NCI-H526 treated with DMSO at 0.1 percent for 48 hours (cell line): ENCODE results near the gene PXK.
"Not testable (repeated sequence)": the region's sequence is repeated elsewhere in the genome, so short reads cannot be mapped to it uniquely, and the experiment has no call there.

Experiments used
- DNase-seq: peaks from one replicate; lab custom pipeline; 2025; lab: John Stamatoyannopoulos, UW

The PXK gene

DNA sequence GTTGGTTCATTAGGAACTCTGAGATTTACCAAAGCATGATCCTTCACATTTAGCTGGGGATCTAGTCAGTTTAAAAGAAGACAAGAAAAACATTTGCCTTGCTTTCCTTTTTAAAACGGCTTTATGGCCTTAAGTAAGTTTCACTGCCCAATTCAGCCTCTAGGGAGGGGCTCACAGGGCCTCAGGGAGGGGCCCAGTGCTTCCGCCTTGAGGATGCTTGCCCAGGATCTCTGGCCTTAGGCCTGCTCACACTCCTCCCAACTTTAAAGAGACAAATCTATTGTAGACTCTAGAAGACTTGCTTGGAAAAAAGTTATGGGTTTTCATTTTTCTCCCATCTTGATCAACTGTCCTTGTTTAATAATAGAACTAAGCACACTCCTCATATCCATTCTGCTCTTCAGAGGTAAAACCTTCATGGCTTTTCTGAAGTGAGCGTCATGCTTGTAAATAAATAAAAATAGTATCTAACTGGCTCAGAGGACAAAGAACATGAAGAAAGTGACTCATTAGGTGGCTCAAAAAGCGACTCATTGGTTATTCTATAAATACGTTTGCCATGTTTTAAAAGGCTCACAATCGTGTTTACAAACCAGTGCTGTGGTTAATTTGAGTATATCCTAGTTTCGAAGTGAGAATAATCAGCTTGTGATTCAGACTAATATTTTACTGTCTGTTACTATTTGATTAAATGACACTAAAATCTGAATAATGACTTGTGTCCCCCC is 87.3 kb downstream of the PXK start:
- DNase-seq = no peak

- DNase-seq = no peak
Observed at GRCh38 chr3:58421004-58421403, 88.3 kb downstream of the PXK start.

- DNase-seq = no peak
Observed at GRCh38 chr3:58422756-58423325, 90.1 kb downstream of the PXK start.

DNA sequence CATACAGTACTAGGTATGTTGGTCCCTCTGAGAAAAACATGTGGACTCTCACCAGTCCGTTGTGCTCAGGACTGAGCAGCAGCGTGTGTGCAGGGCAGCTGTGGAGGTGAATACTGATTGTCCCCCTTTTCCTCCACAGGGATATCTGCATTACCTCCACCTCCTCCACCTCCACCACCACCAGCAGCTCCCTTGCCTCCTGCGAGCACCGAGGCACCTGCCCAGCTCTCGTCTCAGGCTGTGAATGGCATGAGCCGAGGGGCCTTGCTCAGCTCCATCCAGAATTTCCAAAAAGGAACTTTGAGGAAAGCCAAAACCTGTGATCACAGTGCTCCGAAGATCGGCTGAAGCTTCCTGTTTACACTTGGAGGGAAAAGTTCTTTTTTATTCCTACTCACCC is 91.9 kb downstream of the PXK start:
- DNase-seq = no peak

DNA sequence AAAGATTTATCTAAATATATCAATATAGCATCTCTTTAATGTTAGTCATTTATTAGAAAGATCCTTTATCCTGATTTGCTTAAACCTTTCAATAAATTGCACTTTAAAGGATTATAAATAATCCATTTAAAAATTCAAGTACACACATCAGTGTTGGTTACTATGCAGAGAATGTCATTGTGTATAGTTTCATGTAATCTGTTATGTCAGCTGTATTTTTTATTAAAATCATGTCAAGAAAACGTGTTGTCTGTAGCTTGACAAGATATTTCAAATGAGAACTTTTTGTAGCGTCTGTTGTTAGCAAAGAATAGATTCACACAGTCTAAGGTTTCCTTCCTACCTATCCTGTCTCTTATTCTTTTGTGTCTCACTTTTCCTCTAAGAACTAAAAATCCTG is 93.1 kb downstream of the PXK start:
- DNase-seq = no peak

GRCh38 chr3:58427661-58428361 is 95.1 kb downstream of the PXK start:
- DNase-seq = no peak

- no peak for DNase-seq
Observed at GRCh38 chr3:58429657-58430056, 97.0 kb downstream of the PXK start.

DNA sequence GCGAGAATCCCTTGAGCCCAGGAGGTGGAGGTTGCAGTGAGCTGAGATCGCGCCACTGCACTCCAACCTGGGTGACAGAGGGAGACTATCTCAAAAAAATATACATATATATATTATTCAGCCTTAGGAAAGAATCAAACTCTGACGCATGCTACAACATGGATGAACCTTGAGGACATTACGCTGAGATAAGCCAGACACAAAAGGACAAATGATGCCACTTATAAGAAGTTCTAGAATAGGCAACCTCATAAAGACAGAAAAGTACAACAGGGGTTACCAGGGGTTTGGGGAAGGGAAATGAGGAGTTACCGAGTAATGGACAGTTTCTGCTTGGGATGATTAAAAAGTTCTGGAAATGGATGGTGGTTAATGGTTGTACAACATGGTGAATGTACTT is 100.2 kb downstream of the PXK start:
- DNase-seq = no peak

- peak; percentile 69 for DNase-seq
Observed at GRCh38 chr3:58433400-58434167, 100.9 kb downstream of the PXK start, which contains the start of gene PDHB. Gene PDHB, minus strand, starts transcription at chr3:58433832. Its CDS starts 23 bp downstream, at chr3:58433809.

DNA sequence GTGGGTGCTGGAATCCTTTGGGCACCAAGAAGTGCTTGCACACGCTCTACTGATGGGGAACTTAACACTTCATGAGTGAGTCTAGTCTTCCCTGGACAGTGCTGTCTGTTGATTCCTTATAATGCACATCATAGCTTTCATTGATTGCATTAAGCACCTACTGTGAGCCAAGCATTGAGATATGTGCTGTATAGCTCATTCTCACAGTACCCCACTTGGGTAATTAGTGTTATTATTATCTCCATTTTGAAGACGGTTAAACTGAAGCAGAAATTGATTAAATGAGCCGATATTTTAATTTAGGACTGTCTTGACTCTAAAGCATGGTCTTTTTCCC is 101.4 kb downstream of the PXK start:
- no peak for DNase-seq

GRCh38 chr3:58434511-58434910 is 101.8 kb downstream of the PXK start:
- no peak for DNase-seq

- DNase-seq = no peak
Observed at GRCh38 chr3:58434990-58435389, 102.3 kb downstream of the PXK start.

DNA sequence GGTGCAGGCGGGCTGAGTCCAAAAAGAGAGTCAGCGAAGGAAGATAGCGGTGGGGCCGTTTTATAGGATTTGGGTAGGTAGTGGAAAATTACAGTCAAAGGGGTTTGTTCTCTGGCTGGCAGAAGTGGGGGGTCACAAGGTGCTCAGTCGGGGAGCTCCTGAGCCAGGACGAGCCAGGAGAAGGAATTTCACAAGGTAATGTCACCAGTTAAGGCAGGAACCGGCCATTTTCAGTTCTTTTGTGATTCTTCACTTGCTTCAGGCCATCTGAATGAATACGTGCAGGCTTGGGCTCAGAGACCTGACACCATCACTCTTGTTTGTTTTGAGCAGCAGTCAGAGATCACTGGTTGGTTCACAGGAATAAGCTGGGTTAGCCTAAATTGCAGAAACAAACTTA is 104.6 kb downstream of the PXK start:
- not testable (repeated sequence) for DNase-seq

- not testable (repeated sequence) for DNase-seq
Observed at GRCh38 chr3:58440996-58441355, 108.3 kb downstream of the PXK start.

- DNase-seq = no peak
Observed at GRCh38 chr3:58441514-58442450, 109.1 kb downstream of the PXK start.

GRCh38 chr3:58452176-58452575 is 119.5 kb downstream of the PXK start:
- no peak for DNase-seq

DNA sequence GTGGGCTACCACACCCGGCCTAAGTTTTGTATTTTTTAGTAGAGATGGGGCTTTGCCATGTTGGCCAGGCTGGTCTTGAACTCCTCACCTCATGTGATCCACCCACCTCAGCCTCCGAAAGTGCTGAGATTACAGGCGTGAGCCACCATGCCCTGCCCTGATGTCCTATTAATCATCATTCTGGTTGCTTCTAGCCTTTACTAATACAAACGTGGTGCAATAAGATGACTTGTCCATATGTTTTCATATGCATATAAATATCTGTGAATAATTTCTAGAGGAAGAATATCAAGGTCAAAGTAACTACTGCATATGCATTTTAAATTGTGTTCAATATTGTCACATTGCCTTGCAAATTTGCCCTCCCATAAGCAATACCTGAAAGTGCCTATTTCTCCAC is 126.5 kb downstream of the PXK start:
- no peak for DNase-seq

DNA sequence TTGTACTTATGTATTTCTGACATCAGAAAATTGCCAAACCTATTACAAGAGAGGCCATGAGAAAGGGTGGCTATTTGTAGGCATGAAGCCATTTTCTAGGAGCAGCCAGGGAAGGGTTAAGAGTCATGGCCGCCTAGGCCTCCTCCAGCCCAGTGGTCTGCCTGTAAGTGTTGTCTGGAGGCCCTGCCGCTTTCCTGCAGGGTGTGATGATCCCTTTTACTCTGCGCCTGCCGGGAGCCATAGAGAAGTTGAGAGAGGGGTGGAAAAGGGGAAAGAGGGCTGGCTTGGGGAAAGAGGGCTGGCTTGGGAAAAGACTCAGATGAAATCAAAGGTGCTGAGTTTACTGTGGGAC is 130.1 kb downstream of the PXK start:
- no peak for DNase-seq

GRCh38 chr3:58463181-58463941 is 130.7 kb downstream of the PXK start:
- DNase-seq = peak; percentile 12

- no peak for DNase-seq
Observed at GRCh38 chr3:58463942-58464271, 131.2 kb downstream of the PXK start.

DNA sequence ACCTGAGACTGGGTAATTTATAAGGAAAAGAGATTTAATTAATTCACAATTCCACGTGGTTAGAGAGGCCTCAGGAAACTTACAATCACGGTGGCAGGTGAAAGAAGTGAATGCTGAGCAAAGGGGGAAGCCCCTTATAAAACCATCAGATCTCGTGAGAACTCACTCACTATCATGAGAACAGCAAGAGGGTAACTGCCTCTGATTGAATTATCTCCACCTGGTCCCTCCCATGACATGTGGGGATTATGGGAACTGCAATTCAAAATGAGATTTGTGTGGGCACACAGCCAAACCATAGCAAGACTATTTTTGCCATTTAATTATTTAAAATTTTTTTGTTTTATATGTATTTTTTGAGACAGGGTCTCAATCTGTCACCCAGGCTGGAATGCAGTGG is 132.2 kb downstream of the PXK start:
- no peak for DNase-seq
